Cardiac muscle cell (in vitro differentiated cells and primary cell): ENCODE results near the gene MED13L. TPM values are rescaled to one million over a fixed set of nuclear protein-coding genes. Genes with fewer than 3 reads are reported as not detected.

ENCODE experiments used
- DNase-seq, 2 donors: peaks; one replicate each; pipeline versions ENCODE4 v3.0.0 to v3.0.0-alpha.2; 2010 to 2017; ENCODE audit warnings: low read depth in 1 of 2, low spot score in 1 of 2
- H3K27ac ChIP-seq: fragments of 200-600 bp; sonication (generic); 2 replicates; pipeline ENCODE4 v1.5.1; 2016
- H3K27me3 ChIP-seq: fragments of 200-600 bp; sonication (generic); 2 replicates; pipeline ENCODE4 v1.6.0; 2016; ENCODE audit warnings: control low read depth
- H3K36me3 ChIP-seq: fragments of 200-600 bp; sonication (generic); 2 replicates; pipeline ENCODE4 v1.5.1; 2016; ENCODE audit warnings: control low read depth
- H3K4me1 ChIP-seq: fragments of 200-600 bp; sonication (generic); 2 replicates; pipeline ENCODE4 v1.8.1; 2017; ENCODE audit warnings: low read depth, mild to moderate bottlenecking, mixed run types
- H3K4me3 ChIP-seq: fragments of 200-600 bp; sonication (generic); 2 replicates; pipeline ENCODE4 v1.5.1; 2016; ENCODE audit warnings: mild to moderate bottlenecking
- H3K9me3 ChIP-seq: fragments of 200-600 bp; sonication (generic); 2 replicates; pipeline ENCODE4 v1.5.1; 2017; ENCODE audit warnings: low read depth, mild to moderate bottlenecking, control low read depth
- polyA plus RNA-seq: library from polyadenylated mRNA; unstranded; fragments of >200 nt; fragmentation: Nextera tagmentation; extraction: Ambion mirVana; gene quantifications from 2 replicates; pipeline ENCODE4 v1.2.1, GENCODE V29; 2016
- total RNA-seq: library from RNA; depleted of rRNA; stranded (reverse); fragments of >200 nt; gene quantifications from 2 replicates; pipeline ENCODE4 v1.2.3, GENCODE V29; 2016
- TF ChIP-seq, protein P1 (sequence below): IDR thresholded peaks from 2 replicates; pipeline ENCODE4 v1.5.1; 2012; ENCODE audit warnings: low read depth, mild to moderate bottlenecking, low read length

Gene MED13L
- total and polyA plus RNA-seq, 2 experiments from 2014 or later = 31.3 to 94.3 TPM

DNA sequence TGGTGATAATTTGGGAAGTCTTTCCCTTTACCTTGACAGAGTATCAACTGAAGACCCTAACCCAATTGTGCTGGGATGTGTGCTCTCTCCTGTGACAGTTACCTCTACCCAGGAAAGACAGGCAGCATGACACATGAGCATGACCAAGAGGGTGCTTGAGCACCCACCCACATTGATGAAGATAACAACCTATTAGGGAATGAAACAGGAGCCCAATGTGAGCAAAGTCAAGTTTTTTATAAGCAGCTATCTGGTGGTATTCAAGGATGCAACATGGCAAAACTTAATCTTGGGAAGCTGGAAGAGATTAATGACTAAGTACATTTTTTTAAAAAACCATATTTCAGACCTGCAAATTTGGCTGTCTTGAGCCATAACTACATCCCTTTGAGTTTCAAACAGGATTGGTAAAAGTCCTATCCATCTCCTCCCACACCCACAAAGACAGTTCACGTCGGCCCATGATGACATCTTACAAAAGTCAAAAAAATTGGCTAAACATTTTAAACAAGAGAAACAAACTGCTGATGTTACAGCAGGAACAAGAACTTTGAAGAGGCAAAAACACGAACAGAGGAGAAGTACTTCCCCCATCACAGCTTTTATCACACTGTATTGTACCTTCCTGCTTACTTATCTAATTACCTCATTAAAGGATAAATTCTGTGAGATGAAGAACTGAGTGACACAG, 60.3 kb downstream of the MED13L start:
- no peak for DNase-seq
- H3K36me3 ChIP-seq = no peaks in the 10 kb centered on the region
- H3K27me3 ChIP-seq = no peaks in the 10 kb centered on the region
- peak overlapping the region; percentile 16 for H3K27ac ChIP-seq
- no peak overlapping the region for H3K4me3 ChIP-seq
- H3K4me1 ChIP-seq = peaks cover 32% of the 10 kb centered on the region
- TF ChIP-seq, protein P1, sequence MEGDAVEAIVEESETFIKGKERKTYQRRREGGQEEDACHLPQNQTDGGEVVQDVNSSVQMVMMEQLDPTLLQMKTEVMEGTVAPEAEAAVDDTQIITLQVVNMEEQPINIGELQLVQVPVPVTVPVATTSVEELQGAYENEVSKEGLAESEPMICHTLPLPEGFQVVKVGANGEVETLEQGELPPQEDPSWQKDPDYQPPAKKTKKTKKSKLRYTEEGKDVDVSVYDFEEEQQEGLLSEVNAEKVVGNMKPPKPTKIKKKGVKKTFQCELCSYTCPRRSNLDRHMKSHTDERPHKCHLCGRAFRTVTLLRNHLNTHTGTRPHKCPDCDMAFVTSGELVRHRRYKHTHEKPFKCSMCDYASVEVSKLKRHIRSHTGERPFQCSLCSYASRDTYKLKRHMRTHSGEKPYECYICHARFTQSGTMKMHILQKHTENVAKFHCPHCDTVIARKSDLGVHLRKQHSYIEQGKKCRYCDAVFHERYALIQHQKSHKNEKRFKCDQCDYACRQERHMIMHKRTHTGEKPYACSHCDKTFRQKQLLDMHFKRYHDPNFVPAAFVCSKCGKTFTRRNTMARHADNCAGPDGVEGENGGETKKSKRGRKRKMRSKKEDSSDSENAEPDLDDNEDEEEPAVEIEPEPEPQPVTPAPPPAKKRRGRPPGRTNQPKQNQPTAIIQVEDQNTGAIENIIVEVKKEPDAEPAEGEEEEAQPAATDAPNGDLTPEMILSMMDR = no peak
- no peaks in the 10 kb centered on the region for H3K9me3 ChIP-seq

DNA sequence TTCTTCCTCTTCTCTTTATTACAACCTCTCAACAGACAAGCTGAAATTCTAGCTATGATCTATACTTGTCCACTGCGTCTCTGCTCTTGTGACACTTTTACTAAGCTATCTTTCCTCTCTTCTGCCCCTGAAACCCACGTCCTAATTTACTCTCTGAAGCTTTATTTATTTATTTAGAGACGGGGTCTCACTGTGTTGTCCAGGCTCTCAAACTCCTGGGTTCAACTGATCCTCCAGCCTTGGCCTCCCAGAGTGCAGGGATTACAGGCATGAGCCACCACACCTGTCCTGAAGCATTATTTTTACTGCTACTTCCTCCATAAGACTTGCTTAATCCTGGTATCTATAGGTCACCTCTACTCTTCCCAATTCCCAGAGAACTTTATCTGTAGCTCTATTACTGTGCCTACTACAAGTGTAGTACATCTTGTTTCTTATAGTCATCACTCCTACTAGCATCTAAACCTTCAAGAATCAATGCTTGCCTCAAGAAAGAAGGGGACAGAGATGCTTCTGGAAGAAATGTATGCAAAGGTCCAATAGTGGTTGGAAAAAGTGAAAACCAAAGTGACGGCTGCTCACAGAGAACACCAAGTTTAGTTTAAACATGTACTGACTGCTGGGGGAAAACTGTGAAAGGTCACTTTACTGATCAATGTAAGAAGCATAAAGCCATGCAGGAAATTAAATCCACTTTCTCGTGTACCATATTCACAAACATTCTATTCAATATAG, 61.3 kb downstream of the MED13L start:
- TF ChIP-seq, protein P1 = no peak
- no peaks in the 10 kb centered on the region for H3K27me3 ChIP-seq
- DNase-seq = no peak
- H3K4me1 ChIP-seq = peaks cover 36% of the 10 kb centered on the region
- no peaks in the 10 kb centered on the region for H3K36me3 ChIP-seq
- peak overlapping the region; percentile 16 for H3K27ac ChIP-seq
- H3K4me3 ChIP-seq = no peak overlapping the region
- H3K9me3 ChIP-seq = no peaks in the 10 kb centered on the region

DNA sequence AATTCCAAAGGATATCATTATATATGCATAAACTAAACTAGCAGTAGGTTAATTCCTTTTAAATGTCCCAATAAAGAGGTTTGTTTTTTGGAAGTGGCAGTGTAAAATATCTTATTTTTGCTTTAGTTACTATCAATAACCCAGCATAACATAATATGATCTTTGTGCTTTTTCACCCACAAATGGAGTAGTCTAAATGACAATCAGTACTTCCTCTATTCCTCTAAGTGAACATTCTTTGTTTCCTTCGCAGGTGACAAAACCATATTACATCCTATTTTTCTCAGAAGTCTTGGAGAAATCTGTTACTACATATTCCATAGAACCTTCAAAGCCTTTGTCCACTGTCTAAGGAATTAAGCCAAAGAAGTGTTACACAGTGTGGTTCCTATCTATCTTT, 62.5 kb downstream of the MED13L start:
- H3K9me3 ChIP-seq = no peaks in the 10 kb centered on the region
- TF ChIP-seq, protein P1 = no peak

DNA sequence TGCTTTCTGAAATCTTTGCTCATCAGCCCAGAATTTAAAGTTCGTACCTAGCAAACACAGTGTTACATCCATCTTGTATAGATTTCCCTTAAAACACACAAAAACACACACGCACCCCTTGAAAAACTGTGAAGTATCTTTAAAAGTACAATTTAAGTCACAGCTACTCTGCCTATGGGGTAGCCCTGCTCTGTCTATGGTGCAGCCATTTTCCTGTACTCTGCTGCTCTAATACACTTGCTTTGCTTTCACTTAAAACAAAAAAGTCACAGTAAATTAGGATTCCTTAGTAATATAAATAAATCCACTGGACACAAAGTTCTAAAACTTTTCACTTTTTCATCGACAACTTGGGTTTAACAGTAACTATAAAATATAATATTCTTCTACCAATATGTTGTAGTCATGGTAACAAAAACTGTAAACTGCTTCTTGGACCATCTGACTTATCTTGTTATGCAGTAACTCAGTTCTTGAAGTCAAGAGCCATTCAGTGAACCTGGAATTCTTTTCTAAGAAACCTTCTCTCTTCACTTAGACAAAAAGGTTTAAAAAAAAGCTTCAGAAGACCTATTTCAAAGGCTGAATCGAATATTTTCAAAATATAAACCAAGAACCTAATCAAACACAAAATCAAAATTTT, 63.5 kb downstream of the MED13L start:
- Histone ChIP-seq H3K9me3 (no peaks in the 10 kb centered on the region), H3K36me3 (no peaks in the 10 kb centered on the region), H3K27ac (peak overlapping the region; percentile 66), H3K4me3 (no peak overlapping the region), H3K27me3 (no peaks in the 10 kb centered on the region), H3K4me1 (peaks cover 53% of the 10 kb centered on the region)
- TF ChIP-seq, protein P1 = no peak
- DNase-seq = no peak

More for the DNA sequence above, 62.5 kb downstream of the MED13L start:
- no peak overlapping the region for H3K4me3 ChIP-seq
- H3K27ac ChIP-seq = no peak overlapping the region
- H3K36me3 ChIP-seq = no peaks in the 10 kb centered on the region
- peaks cover 45% of the 10 kb centered on the region for H3K4me1 ChIP-seq
- DNase-seq = no peak
- H3K27me3 ChIP-seq = no peaks in the 10 kb centered on the region

DNA sequence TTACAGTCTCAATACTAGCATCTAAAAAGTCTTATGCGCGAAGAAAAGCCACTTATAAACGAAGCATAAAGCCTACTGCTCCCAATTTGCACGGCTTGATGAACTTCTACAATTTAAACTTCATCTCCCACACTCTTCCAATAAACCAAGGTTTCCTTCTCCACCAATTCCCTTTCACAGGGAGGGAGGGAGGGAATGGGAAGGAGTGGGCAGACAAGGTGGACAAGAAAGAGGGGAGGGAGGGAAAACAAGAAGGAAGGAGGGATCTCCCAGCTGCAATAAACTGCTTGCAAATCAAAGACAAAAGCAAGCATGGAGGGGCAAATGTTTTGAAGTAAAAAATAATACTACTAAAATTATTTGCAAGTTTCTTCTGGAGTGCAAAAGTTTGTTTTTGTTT, 64.5 kb downstream of the MED13L start:
- H3K4me3 ChIP-seq = no peak overlapping the region
- TF ChIP-seq, protein P1 = no peak
- DNase-seq = no peak

More for the DNA sequence above, 64.5 kb downstream of the MED13L start:
- Histone ChIP-seq H3K9me3 (no peaks in the 10 kb centered on the region), H3K4me1 (peaks cover 53% of the 10 kb centered on the region), H3K27me3 (no peaks in the 10 kb centered on the region), H3K27ac (peak overlapping the region; percentile 20), H3K36me3 (no peaks in the 10 kb centered on the region)
